Activated naive CD8-positive, alpha-beta T cell treated with anti-CD3 and anti-CD28 coated beads, Interleukin-2, amount 10 ng/mL, durations not matched to agents 7 days and 5 days (primary cell): ENCODE data around the gene ATP2B3. TPM values are rescaled to one million over a fixed set of nuclear protein-coding genes. Genes with fewer than 3 reads are reported as not detected.
"Not testable (repeated sequence)": the region's sequence is repeated elsewhere in the genome, so short reads cannot be mapped to it uniquely, and the experiment has no call there.

ENCODE experiments used
- ATAC-seq: fragments of 150-1000 bp; cut with Tn5 transposase; one replicate; pipeline ENCODE4 v1.10.0; 2021; ENCODE audit warnings: low read depth, moderate library complexity
- POLR2A ChIA-PET: fragments of 350-600 bp; sonication (Branson Sonifier 250); formaldehyde crosslinking; loops from one replicate; lab custom pipeline; 2021; ENCODE audit warnings: antibody characterized with exemption; lab: Charles Lee
- DNase-seq: peaks from one replicate; pipeline ENCODE4 v3.0.0; 2021
- H3K27ac Mint-ChIP-seq: one replicate; pipeline ENCODE4 v1.8.0; 2022; ENCODE audit warnings: mild to moderate bottlenecking, mixed read lengths
- H3K27me3 Mint-ChIP-seq: one replicate; pipeline ENCODE4 v1.8.0; 2022; ENCODE audit warnings: mild to moderate bottlenecking, moderate library complexity, mixed read lengths
- H3K36me3 Mint-ChIP-seq: one replicate; pipeline ENCODE4 v1.8.0; 2021; ENCODE audit warnings: mild to moderate bottlenecking, mixed read lengths
- H3K4me1 Mint-ChIP-seq: one replicate; pipeline ENCODE4 v1.8.0; 2021; ENCODE audit warnings: mixed read lengths
- H3K4me3 Mint-ChIP-seq: one replicate; pipeline ENCODE4 v1.8.0; 2022; ENCODE audit warnings: mild to moderate bottlenecking, moderate library complexity, mixed read lengths
- H3K9me3 Mint-ChIP-seq: one replicate; pipeline ENCODE4 v1.8.0; 2021; ENCODE audit warnings: mixed read lengths
- total RNA-seq, 2 experiments: library from RNA; stranded (reverse); gene quantifications; one replicate each; pipeline ENCODE4 v1.2.3, GENCODE V29; 2021

Gene ATP2B3
- total RNA-seq, 2 experiments from 2014 or later = not detected

DNA sequence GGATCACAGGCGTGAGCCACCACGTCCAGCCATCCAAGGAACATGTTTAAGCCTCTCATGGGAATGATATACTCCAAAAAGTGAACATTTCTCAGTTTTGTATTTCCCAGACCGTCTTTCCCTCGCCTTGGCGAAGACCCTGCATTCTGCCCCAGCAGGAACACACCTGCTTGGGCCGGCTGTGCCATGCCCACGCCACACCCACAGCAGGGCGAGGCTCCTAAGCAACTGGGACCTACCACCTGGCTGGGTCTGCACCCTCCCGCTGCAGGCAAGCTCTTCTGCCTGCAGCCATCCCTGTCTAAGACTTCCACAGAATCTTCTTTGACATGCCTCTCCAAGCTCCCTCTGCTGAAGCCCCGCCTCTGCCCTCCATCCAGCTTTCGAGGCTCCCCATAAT is 77.9 kb downstream of the ATP2B3 start:
- no peak for ATAC-seq
- H3K4me1 Mint-ChIP-seq = peaks cover 21% of the 10 kb centered on the region
- DNase-seq = no peak
- no peaks in the 10 kb centered on the region for H3K36me3 Mint-ChIP-seq
- H3K4me3 Mint-ChIP-seq = no peak overlapping the region
- POLR2A ChIA-PET = interaction anchor here (0.5 kb wide), 1 partner anchor 25 kb away, joined by 3 read pairs; no protein-coding TSS in a partner anchor
- H3K27me3 Mint-ChIP-seq = no peaks in the 10 kb centered on the region
- no peaks in the 10 kb centered on the region for H3K9me3 Mint-ChIP-seq
- H3K27ac Mint-ChIP-seq = no peak overlapping the region

DNA sequence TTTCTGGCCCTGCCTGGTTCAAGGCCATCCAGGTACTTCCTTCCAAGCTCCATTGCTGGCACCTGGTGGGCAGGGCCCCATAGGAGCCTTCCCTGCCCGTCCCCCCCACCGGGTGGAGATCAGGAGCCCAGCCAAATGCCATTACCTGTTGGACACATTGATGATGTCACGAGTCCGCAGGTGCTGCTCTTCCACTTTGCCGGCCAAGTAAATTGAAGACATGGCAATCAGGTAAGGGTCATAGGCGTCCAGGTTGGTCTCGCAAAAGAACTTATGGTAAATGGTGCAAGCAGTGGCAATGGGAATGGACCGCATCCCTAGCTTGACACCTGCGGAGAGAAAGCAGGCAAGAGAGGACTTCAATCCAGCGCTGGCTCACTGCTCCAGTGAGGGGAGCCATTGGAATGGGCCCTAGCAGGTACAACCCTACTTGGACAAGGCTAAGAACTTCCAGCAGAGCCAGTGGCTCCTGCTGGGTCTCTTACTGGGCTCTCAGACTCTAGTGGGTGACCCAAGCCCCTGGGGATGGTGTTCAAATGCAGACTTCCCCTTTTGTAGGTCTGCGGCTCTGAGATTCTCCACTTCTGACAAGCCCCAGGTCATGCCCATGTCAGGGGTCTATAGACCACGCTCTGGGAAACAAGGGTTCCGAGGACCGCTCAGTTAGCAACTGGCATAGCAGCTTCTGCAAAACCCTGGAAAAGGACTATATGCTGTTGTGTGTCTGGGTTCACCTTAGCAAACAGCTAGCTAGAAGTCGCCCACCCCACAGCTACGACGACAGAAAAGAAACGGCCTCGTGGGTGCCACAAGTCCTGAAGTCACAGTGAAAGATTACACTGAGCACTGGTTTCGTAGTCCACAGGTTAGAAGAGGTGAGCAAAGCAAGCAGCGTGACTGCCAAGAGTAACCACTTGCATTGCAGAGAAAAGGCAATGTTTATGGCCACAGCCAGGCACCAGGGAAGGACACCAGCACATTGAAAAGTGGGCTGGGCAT is 78.7 kb downstream of the ATP2B3 start:
- H3K36me3 Mint-ChIP-seq = no peaks in the 10 kb centered on the region

GRCh38 chrX:153596981-153597750 is 79.7 kb downstream of the ATP2B3 start:
- Mint-ChIP-seq H3K27me3 (no peaks in the 10 kb centered on the region), H3K27ac (no peak overlapping the region), H3K36me3 (no peaks in the 10 kb centered on the region), H3K4me1 (peaks cover 21% of the 10 kb centered on the region), H3K4me3 (peak overlapping the region; percentile 86), H3K9me3 (no peaks in the 10 kb centered on the region)
- DNase-seq = no peak
- POLR2A ChIA-PET = interaction anchor here (2.1 kb wide), 1 partner anchor 14 kb away, joined by 5 read pairs; no protein-coding TSS in a partner anchor
- ATAC-seq = no peak

More for the DNA sequence above, 78.7 kb downstream of the ATP2B3 start:
- Mint-ChIP-seq H3K27ac (no peak overlapping the region), H3K9me3 (no peaks in the 10 kb centered on the region), H3K4me1 (peaks cover 21% of the 10 kb centered on the region), H3K27me3 (no peaks in the 10 kb centered on the region), H3K4me3 (peak overlapping the region; percentile 86)
- ATAC-seq = no peak
- DNase-seq = no peak
- POLR2A ChIA-PET = interaction anchor here (0.5 kb wide), 1 partner anchor 26 kb away, joined by 3 read pairs; no protein-coding TSS in a partner anchor

- Mint-ChIP-seq H3K9me3 (no peaks in the 10 kb centered on the region), H3K36me3 (no peaks in the 10 kb centered on the region), H3K27me3 (no peaks in the 10 kb centered on the region), H3K4me1 (peaks cover 21% of the 10 kb centered on the region), H3K4me3 (peak within 1 kb of the TSS; percentile 90), H3K27ac (peak within 1 kb of the TSS; percentile 86)
- no peak for DNase-seq
- ATAC-seq = peak; percentile 72
- POLR2A ChIA-PET = interaction anchor here (0.6 to 2.1 kb wide), 3 partner anchors 12 to 506 kb away, joined by 3 to 5 read pairs (median 4); no protein-coding TSS in a partner anchor
Measured at GRCh38 chrX:153598541-153599191, 81.2 kb downstream of the ATP2B3 start, which contains the start of gene CCNQ. CCNQ (minus strand) TSS chrX:153599139; CDS start chrX:153599073, 66 bp downstream.

DNA sequence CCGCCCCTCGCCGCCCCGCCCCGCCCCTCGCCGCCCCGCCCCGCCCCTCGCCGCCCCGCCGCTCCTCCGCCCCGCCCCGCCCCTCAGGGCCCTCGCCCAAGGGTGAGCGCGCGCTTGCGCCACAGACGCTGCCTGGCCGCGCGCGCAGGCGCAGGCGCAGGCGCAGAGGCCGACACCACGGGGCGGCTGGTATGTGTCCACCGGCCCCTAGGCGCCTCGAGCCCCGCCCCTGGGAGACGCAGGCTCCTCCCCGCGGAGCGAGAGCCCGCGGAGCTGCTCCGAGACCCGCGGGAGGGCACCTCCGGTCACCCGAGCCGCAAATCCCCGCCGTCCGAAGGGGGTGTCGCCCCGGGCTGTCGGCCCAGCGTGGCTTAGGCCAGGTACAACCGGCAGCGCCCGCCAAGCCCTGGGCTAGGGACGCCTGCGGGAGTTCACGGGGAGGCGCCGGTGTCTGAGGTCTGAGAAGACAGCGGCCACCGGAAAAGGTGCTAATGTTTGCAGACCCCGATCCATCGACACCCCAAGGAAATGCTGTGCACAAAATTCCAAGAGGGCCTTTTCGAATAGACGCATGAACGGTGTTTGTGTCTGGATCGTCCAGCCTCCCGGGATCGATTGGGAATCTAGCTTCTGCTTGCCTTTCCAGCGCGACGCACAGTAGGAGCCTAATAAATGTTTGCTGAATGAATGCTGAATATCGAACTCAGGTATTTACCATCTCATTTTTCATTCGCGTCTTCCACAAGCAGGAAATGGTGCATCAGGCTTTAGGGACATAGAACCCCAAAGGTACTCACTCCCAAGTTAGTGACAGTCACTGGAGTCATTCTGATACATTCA is 82.0 kb downstream of the ATP2B3 start:
- H3K4me3 Mint-ChIP-seq = peak overlapping the region; percentile 90
- H3K27ac Mint-ChIP-seq = peak overlapping the region; percentile 86
- peak; percentile 94 for ATAC-seq
- H3K9me3 Mint-ChIP-seq = no peaks in the 10 kb centered on the region
- DNase-seq = peak; percentile 90
- H3K27me3 Mint-ChIP-seq = no peaks in the 10 kb centered on the region
- H3K36me3 Mint-ChIP-seq = no peaks in the 10 kb centered on the region
- peaks cover 21% of the 10 kb centered on the region for H3K4me1 Mint-ChIP-seq
- POLR2A ChIA-PET = interaction anchor here (2.1 kb wide), 1 partner anchor 17 kb away, joined by 5 read pairs; no protein-coding TSS in a partner anchor

GRCh38 chrX:153600032-153600373 is 82.6 kb downstream of the ATP2B3 start:
- H3K4me1 Mint-ChIP-seq = peaks cover 21% of the 10 kb centered on the region
- no peak for ATAC-seq

GRCh38 chrX:153600921-153601320 is 83.5 kb downstream of the ATP2B3 start:
- ATAC-seq (no peak), DNase-seq (no peak)
- Mint-ChIP-seq H3K4me3 (peak overlapping the region; percentile 8), H3K27me3 (no peaks in the 10 kb centered on the region), H3K27ac (peak overlapping the region; percentile 56), H3K9me3 (no peaks in the 10 kb centered on the region), H3K4me1 (peaks cover 21% of the 10 kb centered on the region), H3K36me3 (no peaks in the 10 kb centered on the region)
- POLR2A ChIA-PET = no interaction called here

More at GRCh38 chrX:153600032-153600373, 82.6 kb downstream of the ATP2B3 start:
- no peaks in the 10 kb centered on the region for H3K27me3 Mint-ChIP-seq
- peak overlapping the region; percentile 90 for H3K4me3 Mint-ChIP-seq
- no peak for DNase-seq
- no peaks in the 10 kb centered on the region for H3K9me3 Mint-ChIP-seq
- no peaks in the 10 kb centered on the region for H3K36me3 Mint-ChIP-seq
- POLR2A ChIA-PET = no interaction called here
- H3K27ac Mint-ChIP-seq = peak overlapping the region; percentile 86

DNA sequence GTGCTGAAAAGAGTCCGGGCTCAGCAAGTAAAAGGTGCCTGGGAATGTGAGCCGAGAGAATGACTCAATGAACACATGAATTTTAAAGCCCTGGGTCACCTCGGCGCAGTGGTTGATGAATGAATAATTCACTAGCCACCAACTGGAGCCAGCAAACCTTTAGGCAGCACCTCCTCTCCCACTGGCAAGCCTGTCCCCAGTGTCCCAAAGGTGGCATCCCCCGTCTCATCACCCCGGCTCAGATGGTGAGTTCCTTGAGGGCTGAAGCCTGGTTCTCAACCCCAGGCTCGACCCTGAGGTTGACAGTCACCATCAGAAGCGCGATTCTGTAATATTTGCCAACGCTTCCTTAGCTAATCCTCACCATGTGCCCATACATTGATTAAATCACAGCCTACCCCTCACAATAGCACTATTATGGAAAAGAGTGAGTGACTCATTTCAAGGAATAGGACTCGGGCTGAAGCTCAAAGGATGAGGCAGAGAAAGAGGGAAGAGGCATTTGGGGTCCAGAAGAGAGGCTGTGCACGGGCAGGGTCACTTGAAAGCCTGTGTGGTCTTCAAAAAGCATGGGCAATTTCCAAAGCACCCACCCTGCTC is 84.2 kb downstream of the ATP2B3 start:
- no peaks in the 10 kb centered on the region for H3K9me3 Mint-ChIP-seq
- no peaks in the 10 kb centered on the region for H3K36me3 Mint-ChIP-seq
- DNase-seq (no peak), ATAC-seq (no peak)
- peaks cover 18% of the 10 kb centered on the region for H3K4me1 Mint-ChIP-seq
- no peak overlapping the region for H3K27ac Mint-ChIP-seq
- POLR2A ChIA-PET = no interaction called here
- no peaks in the 10 kb centered on the region for H3K27me3 Mint-ChIP-seq
- no peak overlapping the region for H3K4me3 Mint-ChIP-seq

- Mint-ChIP-seq H3K27ac (no peak overlapping the region), H3K4me1 (peaks cover 9% of the 10 kb centered on the region), H3K4me3 (no peak overlapping the region), H3K36me3 (no peaks in the 10 kb centered on the region), H3K27me3 (peaks cover 3% of the 10 kb centered on the region), H3K9me3 (no peaks in the 10 kb centered on the region)
- DNase-seq (no peak), ATAC-seq (no peak)
- POLR2A ChIA-PET = no interaction called here
Measured at GRCh38 chrX:153602601-153603000, 85.2 kb downstream of the ATP2B3 start.

DNA sequence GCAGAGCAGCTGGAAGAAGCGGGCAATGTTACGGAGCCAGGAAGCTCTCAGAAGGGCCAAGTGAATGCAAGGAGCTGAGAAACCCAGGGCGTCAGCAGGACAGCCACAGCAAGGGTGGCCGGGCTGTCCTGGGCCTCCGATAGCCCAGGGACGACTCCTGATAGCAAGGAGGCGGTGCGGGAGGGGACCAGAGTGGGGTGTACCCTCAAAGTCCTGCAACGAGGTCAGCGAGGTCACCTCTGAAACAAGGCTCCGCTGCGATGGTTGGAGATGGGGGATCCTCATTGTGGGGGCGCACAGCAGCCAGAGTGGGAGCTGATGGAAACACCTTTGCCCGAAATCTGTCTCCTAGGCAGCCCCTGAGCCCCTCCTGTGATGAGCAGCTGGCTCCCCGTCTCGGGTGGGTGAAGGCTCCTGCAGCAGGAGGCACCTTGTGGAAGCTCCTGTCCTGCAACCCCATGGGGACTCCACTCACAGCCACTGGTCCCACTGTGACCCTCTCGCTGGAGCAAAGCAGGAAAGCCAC is 85.8 kb downstream of the ATP2B3 start:
- no peaks in the 10 kb centered on the region for H3K9me3 Mint-ChIP-seq
- ATAC-seq (no peak), DNase-seq (no peak)
- H3K27ac Mint-ChIP-seq = no peak overlapping the region
- peaks cover 6% of the 10 kb centered on the region for H3K4me1 Mint-ChIP-seq
- no peaks in the 10 kb centered on the region for H3K36me3 Mint-ChIP-seq
- no peak overlapping the region for H3K4me3 Mint-ChIP-seq
- peaks cover 3% of the 10 kb centered on the region for H3K27me3 Mint-ChIP-seq
- POLR2A ChIA-PET = no interaction called here

DNA sequence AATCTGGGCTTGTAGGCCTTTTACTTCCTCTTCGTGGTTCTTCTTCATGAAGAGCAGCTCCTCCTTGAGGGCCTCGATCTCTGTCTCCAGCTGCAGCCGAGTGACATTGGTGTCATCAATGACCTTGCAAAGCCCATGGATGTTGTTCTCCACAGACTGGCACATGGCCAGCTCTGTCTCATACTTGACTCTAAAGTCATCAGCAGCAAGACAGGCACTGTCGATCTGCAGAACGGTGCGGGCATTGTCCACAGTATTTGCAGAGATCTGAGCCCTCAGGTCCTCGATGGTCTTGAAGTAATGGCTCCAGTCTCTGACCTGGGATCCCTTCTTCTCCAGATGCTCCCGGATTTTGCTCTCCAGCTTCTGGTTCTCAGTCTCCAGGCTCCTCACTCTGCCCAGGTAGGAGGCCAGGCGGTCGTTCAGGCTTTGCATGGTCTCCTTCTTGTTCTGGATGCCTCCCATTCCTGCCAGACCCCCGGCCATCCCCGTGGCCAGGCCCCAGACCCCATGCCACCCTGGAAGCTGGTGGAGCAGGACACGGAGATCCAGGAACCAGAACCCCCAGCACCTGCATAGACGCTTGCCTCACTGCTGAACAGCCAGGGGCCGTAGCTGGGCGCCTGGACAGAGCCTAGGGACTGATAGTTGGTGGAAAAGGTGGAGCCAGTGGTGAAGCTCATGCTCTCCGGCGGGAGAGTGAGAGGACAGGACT is 87.4 kb downstream of the ATP2B3 start:
- H3K27ac Mint-ChIP-seq, ATAC-seq, H3K9me3 Mint-ChIP-seq, H3K27me3 Mint-ChIP-seq, H3K36me3 Mint-ChIP-seq, DNase-seq, POLR2A ChIA-PET, H3K4me3 Mint-ChIP-seq: not testable (repeated sequence)
- H3K4me1 Mint-ChIP-seq = peaks cover 10% of the 10 kb centered on the region
